Esophagus squamous epithelium (tissue), 5 donors: Measurements from ENCODE around the gene DUSP5. TPM values are rescaled to one million over a fixed set of nuclear protein-coding genes. Genes with fewer than 3 reads are reported as not detected.

Experiments
- DNase-seq: peaks from one replicate; lab custom pipeline; 2025; lab: John Stamatoyannopoulos, UW
- H3K27ac ChIP-seq, 4 donors: fragments of 200-600 bp; sonication (generic); one replicate each; pipeline ENCODE4 v1.5.1; 2016 to 2019; ENCODE audit warnings: mild to moderate bottlenecking in 1 of 4
- H3K27me3 ChIP-seq, 4 donors: fragments of 200-600 bp; sonication (generic); 1 replicate in 3 of 4; 2 replicates in 1 of 4; pipeline versions ENCODE4 v1.5.1 to v1.6.0; 2017 to 2021; ENCODE audit warnings: antibody characterized with exemption in 1 of 4
- H3K36me3 ChIP-seq, 3 donors: fragments of 200-600 bp; sonication (generic); one replicate each; pipeline ENCODE4 v1.5.1; 2016 to 2019
- H3K4me1 ChIP-seq, 3 donors: fragments of 200-600 bp; sonication (generic); one replicate each; pipeline ENCODE4 v1.5.1; 2017 to 2019
- H3K4me3 ChIP-seq, 4 donors: fragments of 200-600 bp; sonication (generic); 1 replicate in 3 of 4; 2 replicates in 1 of 4; pipeline ENCODE4 v1.5.1; 2016 to 2019; ENCODE audit warnings: mild to moderate bottlenecking in 2 of 4, moderate library complexity in 1 of 4
- H3K9me3 ChIP-seq, 3 donors: fragments of 200-600 bp; sonication (generic); one replicate each; pipeline ENCODE4 v1.5.1; 2016 to 2019
- CTCF ChIP-seq, 6 experiments: fragments of 450-650 bp in 4 of 6; fragments of 200-600 bp in 2 of 6; sonication (generic) in 2 of 6; IDR thresholded peaks; one replicate each; pipeline ENCODE4 v1.5.1; 2016 to 2019; ENCODE audit warnings: antibody characterized with exemption in 6 of 6, mild to moderate bottlenecking in 4 of 6, moderate library complexity in 4 of 6
- POLR2A ChIP-seq, 4 donors: fragments of 450-650 bp; IDR thresholded peaks; one replicate each; pipeline ENCODE4 v1.6.1; 2017; ENCODE audit warnings: antibody characterized with exemption in 4 of 4, mild to moderate bottlenecking in 4 of 4, moderate library complexity in 3 of 4
- WGBS, 2 donors: methylation state at CpG; one replicate each; pipeline ENCODE4 v1.1.5; 2018; 5-methylcytosine and 5-hydroxymethylcytosine counted together
- intact Hi-C: fragments of 100-400 bp; cut with DNase I; formaldehyde crosslinking; loops from one replicate; pipeline ENCODE4 v1.15.0; 2022
- total RNA-seq, 4 donors: library from RNA; depleted of rRNA; stranded (reverse); fragments of >200 nt; gene quantifications; one replicate each; pipeline ENCODE4 v1.1.0, GENCODE V29; 2016
- donor health status: DM: yes; HTN: yes; CAD: no.

DUSP5 gene
- total RNA-seq, 4 donors from 2014 or later, result 15.0 to 60.6 (median 47.9) TPM

- Histone ChIP-seq H3K36me3 (no peaks in the 10 kb centered on the region), H3K9me3 (no peaks in the 10 kb centered on the region), H3K4me3 (no peak overlapping the region), H3K27me3 (peaks cover 0 to 19% (median 0%) of the 10 kb centered on the region in 4 donors), H3K4me1 (peaks cover 0 to 6% (median 0%) of the 10 kb centered on the region in 3 donors), H3K27ac (no peak overlapping the region)
- intact Hi-C loops, result loop anchor here (5.0 kb wide), 1 partner anchor 233 kb away; no protein-coding TSS in a partner anchor
- no peak for DNase-seq
- TF ChIP-seq POLR2A (IDR thresholded peaks at IDR 0.05) (no peak), CTCF (IDR thresholded peaks at IDR 0.05) (no peak)
Observed at GRCh38 chr10:110544958-110545537, 47.3 kb downstream of the DUSP5 start.

- H3K27ac ChIP-seq, result no peak overlapping the region
- H3K4me3 ChIP-seq, result no peak overlapping the region
- peaks cover 0 to 6% (median 0%) of the 10 kb centered on the region in 3 donors for H3K4me1 ChIP-seq
- WGBS, 2 donors, result 83% methylated on average over 5 to 6 of the region's 6 CpGs
- no peak for DNase-seq
- no peaks in the 10 kb centered on the region for H3K9me3 ChIP-seq
- H3K36me3 ChIP-seq, result no peaks in the 10 kb centered on the region
- intact Hi-C loops, result loop anchor here (5.0 kb wide), 1 partner anchor 234 kb away; no protein-coding TSS in a partner anchor
- TF ChIP-seq CTCF (IDR thresholded peaks at IDR 0.05), result no peak
- TF ChIP-seq POLR2A (IDR thresholded peaks at IDR 0.05), result no peak
- peaks cover 0 to 23% (median 0%) of the 10 kb centered on the region in 4 donors for H3K27me3 ChIP-seq
Observed at GRCh38 chr10:110546077-110546476, 48.4 kb downstream of the DUSP5 start.

- intact Hi-C loops, result loop anchor here (5.0 kb wide), 1 partner anchor 234 kb away; no protein-coding TSS in a partner anchor
- no peak for DNase-seq
- Histone ChIP-seq H3K27me3 (peaks cover 0 to 28% (median 0%) of the 10 kb centered on the region in 4 donors), H3K9me3 (no peaks in the 10 kb centered on the region), H3K36me3 (no peaks in the 10 kb centered on the region), H3K4me3 (no peak overlapping the region), H3K4me1 (peaks cover 0 to 6% (median 0%) of the 10 kb centered on the region in 3 donors), H3K27ac (no peak overlapping the region)
- 70 to 74% methylated on average over 7 of the region's 7 CpGs for WGBS, 2 donors
- TF ChIP-seq POLR2A (IDR thresholded peaks at IDR 0.05), result no peak
- TF ChIP-seq CTCF (IDR thresholded peaks at IDR 0.05), result no peak
Observed at GRCh38 chr10:110546499-110547110, 48.9 kb downstream of the DUSP5 start.

- 9 to 10% methylated on average over 8 of the region's 8 CpGs for WGBS, 2 donors
- Histone ChIP-seq H3K27ac (no peak overlapping the region), H3K36me3 (no peaks in the 10 kb centered on the region), H3K4me1 (peaks cover 0 to 6% (median 0%) of the 10 kb centered on the region in 3 donors), H3K27me3 (peaks cover 0 to 35% (median 0%) of the 10 kb centered on the region in 4 donors), H3K4me3 (no peak overlapping the region), H3K9me3 (no peaks in the 10 kb centered on the region)
- intact Hi-C loops, result loop anchor here (5.0 kb wide), 1 partner anchor 235 kb away; no protein-coding TSS in a partner anchor
- DNase-seq, result no peak
- TF ChIP-seq CTCF (IDR thresholded peaks at IDR 0.05), result peak; percentile 66 to 86 (median 80)
- no peak for TF ChIP-seq POLR2A (IDR thresholded peaks at IDR 0.05)
Observed at GRCh38 chr10:110547139-110547761, 49.5 kb downstream of the DUSP5 start.

- peaks cover 0 to 36% (median 0%) of the 10 kb centered on the region in 4 donors for H3K27me3 ChIP-seq
- intact Hi-C loops, result loop anchor here (5.0 kb wide), 1 partner anchor 236 kb away; no protein-coding TSS in a partner anchor
- H3K9me3 ChIP-seq, result no peaks in the 10 kb centered on the region
- peaks cover 0 to 6% (median 0%) of the 10 kb centered on the region in 3 donors for H3K4me1 ChIP-seq
- 61 to 66% methylated on average over 5 of the region's 5 CpGs for WGBS, 2 donors
- TF ChIP-seq POLR2A (IDR thresholded peaks at IDR 0.05) (no peak), CTCF (IDR thresholded peaks at IDR 0.05) (no peak)
- no peaks in the 10 kb centered on the region for H3K36me3 ChIP-seq
- no peak overlapping the region for H3K4me3 ChIP-seq
- DNase-seq, result no peak
- no peak overlapping the region for H3K27ac ChIP-seq
Observed at GRCh38 chr10:110548002-110548401, 50.3 kb downstream of the DUSP5 start.
